ENCODE measurements around the gene TTLL7. TPM values are rescaled to one million over a fixed set of nuclear protein-coding genes. Genes with fewer than 3 reads are reported as not detected.

Gene TTLL7, protein sequence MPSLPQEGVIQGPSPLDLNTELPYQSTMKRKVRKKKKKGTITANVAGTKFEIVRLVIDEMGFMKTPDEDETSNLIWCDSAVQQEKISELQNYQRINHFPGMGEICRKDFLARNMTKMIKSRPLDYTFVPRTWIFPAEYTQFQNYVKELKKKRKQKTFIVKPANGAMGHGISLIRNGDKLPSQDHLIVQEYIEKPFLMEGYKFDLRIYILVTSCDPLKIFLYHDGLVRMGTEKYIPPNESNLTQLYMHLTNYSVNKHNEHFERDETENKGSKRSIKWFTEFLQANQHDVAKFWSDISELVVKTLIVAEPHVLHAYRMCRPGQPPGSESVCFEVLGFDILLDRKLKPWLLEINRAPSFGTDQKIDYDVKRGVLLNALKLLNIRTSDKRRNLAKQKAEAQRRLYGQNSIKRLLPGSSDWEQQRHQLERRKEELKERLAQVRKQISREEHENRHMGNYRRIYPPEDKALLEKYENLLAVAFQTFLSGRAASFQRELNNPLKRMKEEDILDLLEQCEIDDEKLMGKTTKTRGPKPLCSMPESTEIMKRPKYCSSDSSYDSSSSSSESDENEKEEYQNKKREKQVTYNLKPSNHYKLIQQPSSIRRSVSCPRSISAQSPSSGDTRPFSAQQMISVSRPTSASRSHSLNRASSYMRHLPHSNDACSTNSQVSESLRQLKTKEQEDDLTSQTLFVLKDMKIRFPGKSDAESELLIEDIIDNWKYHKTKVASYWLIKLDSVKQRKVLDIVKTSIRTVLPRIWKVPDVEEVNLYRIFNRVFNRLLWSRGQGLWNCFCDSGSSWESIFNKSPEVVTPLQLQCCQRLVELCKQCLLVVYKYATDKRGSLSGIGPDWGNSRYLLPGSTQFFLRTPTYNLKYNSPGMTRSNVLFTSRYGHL
- 3.8 and 6.1 TPM in 2 replicates for total RNA-seq

- peak; percentile 4 for DNase-seq (ENCODE audit: extremely low read depth, low read depth, low spot score)
Observed at GRCh38 chr1:83998498-83999315, at the start of gene TTLL7. TSS of gene TTLL7 (minus strand) at chr1:83999132. CDS start at chr1:83952211, 46,921 bp downstream.

- no peak for DNase-seq (ENCODE audit: extremely low read depth, low read depth, low spot score)
Observed at GRCh38 chr1:84042461-84042860, 43.5 kb upstream of the TTLL7 start.

DNA sequence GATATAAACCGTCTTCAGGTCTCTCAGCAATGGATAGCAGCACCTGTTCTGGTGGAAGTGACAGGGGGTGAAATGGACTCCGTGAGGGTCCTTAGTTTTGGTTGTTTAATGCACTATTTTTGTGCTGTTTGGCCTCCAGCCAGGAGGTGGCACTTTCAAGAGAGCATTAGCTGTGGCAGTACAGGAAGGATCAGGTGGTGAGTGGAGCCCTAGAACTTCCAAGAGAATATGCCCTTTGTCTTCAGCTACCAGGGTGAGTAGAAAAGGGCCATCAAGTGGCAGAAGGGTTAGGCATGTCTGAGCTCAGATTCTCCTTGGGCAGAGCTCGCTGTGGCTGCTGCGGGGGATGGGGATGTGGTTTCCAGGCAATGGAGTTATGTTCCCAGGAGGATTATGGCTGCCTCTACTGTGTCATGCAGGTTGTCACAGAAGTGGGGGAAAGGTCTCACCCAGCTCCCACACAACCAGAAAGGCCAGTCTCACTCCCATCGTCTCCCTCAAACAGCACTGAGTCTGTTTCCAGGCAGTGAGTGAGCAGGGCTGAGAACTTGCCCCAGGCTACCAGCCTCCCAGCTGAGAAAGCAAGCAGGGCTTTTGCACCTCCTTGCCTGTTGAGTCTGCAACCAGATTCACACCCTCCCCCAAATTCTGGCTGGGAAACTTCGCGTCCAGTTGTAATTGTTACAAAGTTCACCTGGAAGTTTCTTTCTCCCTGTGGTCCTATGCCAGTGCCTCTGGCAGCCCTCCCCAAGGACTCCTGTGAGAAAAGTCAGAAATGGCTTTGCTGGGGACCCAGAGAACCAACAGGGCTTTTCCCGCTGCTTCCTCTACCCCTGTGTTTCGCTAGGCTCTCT is 39.1 kb upstream of the TTLL7 start:
- DNase-seq (ENCODE audit: extremely low read depth, low read depth, low spot score), result no peak

DNA sequence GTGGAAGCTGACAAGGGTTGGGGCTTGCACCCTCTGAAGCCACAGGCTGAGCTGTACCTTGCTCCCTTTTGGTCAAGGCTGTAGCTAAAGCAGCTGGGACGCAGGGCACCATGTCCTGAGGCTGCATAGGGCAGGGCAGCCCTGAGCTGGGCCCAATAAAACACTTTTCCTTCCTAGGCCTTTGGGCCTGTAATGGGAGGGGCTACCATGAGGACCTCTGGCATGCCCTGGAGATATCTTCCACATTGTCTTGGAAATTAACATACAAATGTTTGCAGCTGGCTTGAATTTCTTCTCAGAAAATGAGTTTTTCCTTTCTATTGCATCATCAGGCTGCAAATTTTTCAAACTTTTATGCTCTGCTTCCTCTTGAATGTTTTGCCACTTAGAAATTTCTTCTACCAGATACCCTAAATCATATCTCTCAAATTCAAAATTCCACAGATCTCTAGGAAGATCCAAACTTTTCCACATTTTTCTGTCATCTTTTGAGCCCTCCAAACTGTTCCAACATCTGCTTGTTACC is 32.9 kb upstream of the TTLL7 start:
- DNase-seq (ENCODE audit: extremely low read depth, low read depth, low spot score), result no peak

GRCh38 chr1:84027368-84027767 is 28.4 kb upstream of the TTLL7 start:
- no peak for DNase-seq (ENCODE audit: extremely low read depth, low read depth, low spot score)

DNA sequence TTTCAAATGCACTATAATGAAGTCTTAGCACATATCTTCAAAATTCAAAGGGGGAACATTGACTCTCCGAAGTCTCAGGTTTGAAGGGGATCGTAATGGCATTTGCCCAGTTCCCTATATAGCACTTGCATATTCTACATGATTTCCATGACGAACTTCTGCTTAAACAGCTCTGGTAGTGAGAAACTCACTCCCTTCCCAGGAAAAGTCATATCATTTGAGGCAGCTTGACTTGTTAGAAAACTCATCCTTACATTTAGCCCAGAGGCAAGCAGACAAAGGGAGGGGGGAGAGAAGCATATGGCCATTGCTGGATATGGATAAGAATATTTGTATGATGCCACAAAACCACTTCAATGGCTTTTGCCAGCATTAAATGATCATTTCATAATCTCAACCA is 27.0 kb upstream of the TTLL7 start:
- DNase-seq (ENCODE audit: extremely low read depth, low read depth, low spot score), result no peak

- no peak for DNase-seq (ENCODE audit: extremely low read depth, low read depth, low spot score)
Observed at GRCh38 chr1:84021822-84022221, 22.9 kb upstream of the TTLL7 start.

DNA sequence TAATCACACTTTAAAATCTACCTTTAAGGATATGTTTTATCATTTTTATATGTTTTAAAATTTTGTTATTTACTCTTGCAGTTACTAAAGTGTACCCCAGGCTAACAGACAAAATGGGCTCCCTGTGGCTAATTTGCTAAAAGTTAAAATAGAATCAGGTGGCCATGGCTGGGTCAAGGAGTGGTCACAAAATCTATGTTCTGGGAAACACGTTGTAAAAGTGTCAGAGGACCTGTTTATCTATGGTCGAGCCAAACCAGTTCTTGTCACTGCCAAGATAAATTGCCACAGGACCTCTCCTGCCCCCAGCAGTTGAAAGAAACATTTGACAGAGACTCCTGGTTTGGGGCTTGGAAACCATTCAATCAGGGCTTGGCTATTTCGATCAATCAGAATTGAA is 21.2 kb upstream of the TTLL7 start:
- DNase-seq (ENCODE audit: extremely low read depth, low read depth, low spot score), result no peak

DNA sequence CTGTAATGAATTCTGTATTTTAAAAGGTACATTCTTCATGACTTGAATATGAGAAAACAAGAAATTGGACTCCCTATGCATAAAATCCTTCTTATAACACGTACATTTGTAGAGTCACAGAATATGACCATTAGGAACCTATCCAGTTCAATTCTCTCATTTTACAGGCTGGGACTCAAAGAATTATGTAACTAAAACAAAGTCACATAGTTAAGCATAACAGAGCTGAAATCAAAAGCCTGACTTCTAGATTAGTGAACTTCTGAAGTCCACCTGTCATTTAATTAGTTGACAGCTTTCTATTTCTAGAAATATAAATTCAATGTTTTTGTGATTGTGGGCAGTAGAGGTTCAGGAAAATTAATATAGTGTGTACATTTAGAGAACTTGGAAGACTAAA is 20.3 kb upstream of the TTLL7 start:
- no peak for DNase-seq (ENCODE audit: extremely low read depth, low read depth, low spot score)

- DNase-seq (ENCODE audit: extremely low read depth, low read depth, low spot score), result no peak
Observed at GRCh38 chr1:84013708-84014107, 14.8 kb upstream of the TTLL7 start.

GRCh38 chr1:84012018-84012417 is 13.1 kb upstream of the TTLL7 start:
- DNase-seq (ENCODE audit: extremely low read depth, low read depth, low spot score), result no peak

- no peak for DNase-seq (ENCODE audit: extremely low read depth, low read depth, low spot score)
Observed at GRCh38 chr1:84010136-84010535, 11.2 kb upstream of the TTLL7 start.

DNA sequence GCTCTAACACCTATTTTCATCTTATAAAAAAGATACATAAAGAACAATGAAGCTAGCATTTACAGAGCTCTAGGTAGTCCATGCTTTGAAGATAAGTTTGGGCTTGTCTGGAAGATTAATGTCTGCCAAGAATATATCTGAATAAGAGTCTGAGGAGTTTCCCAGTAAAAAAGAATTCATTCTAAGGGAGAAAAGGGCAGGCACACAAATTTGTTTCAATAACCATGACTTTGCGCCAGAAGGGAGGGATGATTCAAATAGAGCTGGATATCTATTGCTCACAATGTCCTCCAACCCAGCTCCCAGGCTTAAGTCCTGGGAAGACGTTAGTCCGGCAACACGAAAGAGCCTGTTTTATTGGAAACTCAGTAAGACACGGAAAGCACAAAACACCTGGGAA is 9.7 kb upstream of the TTLL7 start:
- no peak for DNase-seq (ENCODE audit: extremely low read depth, low read depth, low spot score)

GRCh38 chr1:84006591-84006990 is 7.7 kb upstream of the TTLL7 start:
- no peak for DNase-seq (ENCODE audit: extremely low read depth, low read depth, low spot score)

DNA sequence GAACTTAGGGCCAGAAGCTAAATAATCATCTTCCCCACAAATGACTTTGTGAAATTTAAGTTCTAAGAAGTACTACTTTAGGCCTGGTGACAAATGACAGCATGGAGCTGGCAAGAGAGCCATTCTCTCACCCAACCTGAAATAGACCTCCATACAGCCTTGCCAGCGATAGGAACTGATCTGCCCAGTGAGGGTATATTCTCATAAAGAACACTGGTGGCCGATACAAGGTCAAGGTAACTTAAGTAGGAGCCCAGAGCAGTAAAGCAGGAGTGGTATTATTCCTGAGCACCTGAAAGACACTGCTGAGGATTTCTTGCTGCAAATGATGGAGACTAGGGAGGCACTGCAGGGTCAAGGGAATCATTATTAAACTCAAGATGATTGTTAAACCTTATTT is 2.6 kb upstream of the TTLL7 start:
- DNase-seq (ENCODE audit: extremely low read depth, low read depth, low spot score), result no peak

- DNase-seq (ENCODE audit: extremely low read depth, low read depth, low spot score), result no peak
Observed at GRCh38 chr1:84000954-84001495, 2.1 kb upstream of the TTLL7 start.

- no peak for DNase-seq (ENCODE audit: extremely low read depth, low read depth, low spot score)
Observed at GRCh38 chr1:84000196-84000885, 1.4 kb upstream of the TTLL7 start.

DNA sequence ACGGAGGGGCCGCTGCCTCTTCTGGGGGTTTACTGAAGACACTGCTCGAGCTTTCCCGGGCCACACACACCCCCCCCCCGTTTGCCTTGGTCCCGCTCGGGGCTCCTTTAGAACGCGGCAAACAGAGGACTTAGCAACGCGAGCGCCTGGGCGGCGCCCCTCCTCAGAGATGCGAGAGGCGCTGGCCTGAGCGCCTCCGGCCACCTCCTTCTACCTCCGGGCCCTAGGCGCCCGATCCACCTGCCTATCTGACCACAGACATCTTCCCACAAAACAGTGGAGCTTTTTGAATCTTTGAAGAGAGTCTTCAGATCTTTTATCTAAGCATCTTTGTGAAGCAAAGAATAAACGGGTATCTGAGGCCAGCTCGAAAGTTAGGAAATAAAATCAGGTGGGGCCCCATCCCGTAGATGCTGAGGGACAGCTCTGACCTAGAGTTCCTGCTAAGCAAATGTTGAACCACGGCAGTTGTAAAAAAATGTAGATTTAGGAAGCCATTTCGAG is 436 bp upstream of the TTLL7 start:
- DNase-seq (ENCODE audit: extremely low read depth, low read depth, low spot score), result peak; percentile 12

DNA sequence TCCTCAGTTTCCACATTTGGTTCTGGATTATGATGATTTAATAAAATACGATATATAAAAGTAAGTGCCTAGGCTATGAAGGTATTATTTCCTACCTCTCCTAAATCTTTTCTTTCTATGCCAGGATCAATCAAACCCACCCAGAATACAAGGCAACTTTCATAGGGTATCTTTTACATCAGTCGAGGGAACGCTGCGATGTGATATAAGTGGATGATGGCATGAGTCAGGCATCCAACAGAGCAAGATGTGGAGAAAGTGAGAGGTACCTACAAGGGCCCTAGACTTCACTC is 781 bp downstream of the TTLL7 start:
- DNase-seq (ENCODE audit: extremely low read depth, low read depth, low spot score), result no peak
